Keratinocyte (primary cell): ENCODE results near the gene C20orf202. TPM values are rescaled to one million over a fixed set of nuclear protein-coding genes. Genes with fewer than 3 reads are reported as not detected.

Source experiments
- DNase-seq: peaks from one replicate; pipeline ENCODE4 v3.0.0-alpha.2; 2011; ENCODE audit warnings: low read depth, missing footprints, low spot score
- FAIRE-seq: peaks from 2 replicates; lab custom pipeline; 2011; peaks lifted over from hg19 to GRCh38; lab: Jason Lieb, UNC
- H2AFZ ChIP-seq: 2 replicates; pipeline ENCODE4 v1.6.0; 2012; ENCODE audit warnings: low read length, control low read depth, inconsistent platforms; ENCODE audit not compliant: control insufficient read depth
- H3K27ac ChIP-seq: 2 replicates; pipeline ENCODE4 v1.5.1; 2011; ENCODE audit warnings: low read length; ENCODE audit not compliant: control insufficient read depth, insufficient read depth
- H3K27me3 ChIP-seq: 3 replicates; pipeline ENCODE4 v1.6.0; 2011; ENCODE audit warnings: low read length; ENCODE audit not compliant: control insufficient read depth, insufficient read depth; ENCODE audit errors: extremely low read depth
- H3K36me3 ChIP-seq, 2 experiments: 2 replicates in 1 of 2; 3 replicates in 1 of 2; pipeline ENCODE4 v1.5.1; 2011; ENCODE audit warnings: low read length in 2 of 2, mild to moderate bottlenecking in 1 of 2; ENCODE audit not compliant: control insufficient read depth in 2 of 2, insufficient read depth in 2 of 2; ENCODE audit errors: extremely low read depth in 1 of 2
- H3K4me1 ChIP-seq: 3 replicates; pipeline ENCODE4 v1.5.1; 2011; ENCODE audit warnings: low read length; ENCODE audit not compliant: control insufficient read depth, insufficient read depth; ENCODE audit errors: extremely low read depth
- H3K4me2 ChIP-seq: 3 replicates; pipeline ENCODE4 v1.6.0; 2011; ENCODE audit warnings: low read depth, low read length; ENCODE audit not compliant: control insufficient read depth, insufficient read depth; ENCODE audit errors: extremely low read depth
- H3K4me3 ChIP-seq, 3 experiments: fragments of 200-600 bp in 1 of 3; sonication (generic) in 1 of 3; 2 replicates in 2 of 3; 3 replicates in 1 of 3; pipeline ENCODE4 v1.5.1; 2011 to 2016; ENCODE audit warnings: low read length in 3 of 3, mild to moderate bottlenecking in 3 of 3, control low read depth in 2 of 3, inconsistent platforms in 1 of 3, low read depth in 1 of 3, mixed read lengths in 1 of 3, mixed run types in 1 of 3, moderate library complexity in 1 of 3; ENCODE audit not compliant: control insufficient read depth in 2 of 3, insufficient read depth in 2 of 3; ENCODE audit errors: extremely low read depth in 1 of 3
- H3K79me2 ChIP-seq: 2 replicates; pipeline ENCODE4 v1.6.0; 2012; ENCODE audit warnings: low read length; ENCODE audit not compliant: control insufficient read depth, insufficient read depth
- H3K9ac ChIP-seq: 3 replicates; pipeline ENCODE4 v1.6.0; 2011; ENCODE audit warnings: low read length; ENCODE audit not compliant: control insufficient read depth, insufficient read depth; ENCODE audit errors: extremely low read depth
- H3K9me1 ChIP-seq: 3 replicates; pipeline ENCODE4 v1.6.0; 2011; ENCODE audit warnings: low read length; ENCODE audit not compliant: control insufficient read depth, insufficient read depth; ENCODE audit errors: extremely low read depth
- H3K9me3 ChIP-seq: 2 replicates; pipeline ENCODE4 v1.5.1; 2012; ENCODE audit warnings: low read depth, low read length; ENCODE audit not compliant: control insufficient read depth
- H4K20me1 ChIP-seq: 3 replicates; pipeline ENCODE4 v1.6.0; 2011; ENCODE audit warnings: low read length; ENCODE audit not compliant: control insufficient read depth, insufficient read depth; ENCODE audit errors: extremely low read depth
- CTCF ChIP-seq, 3 experiments: IDR thresholded peaks in 1 of 3; conservative IDR thresholded peaks in 1 of 3; optimal IDR thresholded peaks in 1 of 3; 2 replicates in 2 of 3; 3 replicates in 1 of 3; pipeline versions ENCODE3 to v1.5.1; 2011; ENCODE audit warnings: low read length in 3 of 3, mild to moderate bottlenecking in 3 of 3, moderate library complexity in 2 of 3, control low read depth in 1 of 3, inconsistent platforms in 1 of 3; ENCODE audit not compliant: insufficient read depth in 2 of 3; ENCODE audit errors: extremely low read depth in 1 of 3
- EZH2 ChIP-seq: IDR thresholded peaks from one replicate; pipeline ENCODE4 v1.6.1; 2012; ENCODE audit warnings: inconsistent platforms, mild to moderate bottlenecking, low read length, moderate library complexity
- dilution Hi-C: fragments of 300-500 bp; cut with MboI; formaldehyde crosslinking; loops from one replicate; pipeline ENCODE4 v1.7.0; 2020; ENCODE audit warnings: low sequenced_read_pairs; ENCODE audit not compliant: extremely low pct_ligation_motif_present
- polyA plus RNA-seq, 5 experiments: library from polyadenylated mRNA; depleted of rRNA in 3 of 5; stranded (reverse) in 3 of 5; stranded (forward) in 1 of 5; unstranded in 1 of 5; fragments of >200 nt; gene quantifications; 1 replicate in 1 of 5; 2 replicates in 3 of 5; 3 replicates in 1 of 5; pipeline versions ENCODE4 v1.2.1 to v1.2.3, GENCODE V29; 2011 to 2012; ENCODE audit warnings: missing spikeins in 2 of 5, low read depth in 1 of 5, low replicate concordance in 1 of 5

Gene C20orf202
- polyA plus RNA-seq, 1 donor (not counting 4 experiments of a cell fraction or from before 2014, with no cell fraction given) = not detected

- Histone ChIP-seq H3K4me1 (no peaks in the 10 kb centered on the region), H4K20me1 (no peaks in the 10 kb centered on the region), H3K9me3 (no peaks in the 10 kb centered on the region), H3K9ac (no peak overlapping the region), H3K4me2 (no peak overlapping the region), H3K36me3 (no peaks in the 10 kb centered on the region), H3K27me3 (peaks cover 42% of the 10 kb centered on the region), H3K79me2 (no peaks in the 10 kb centered on the region), H3K4me3 (no peak overlapping the region), H3K9me1 (no peaks in the 10 kb centered on the region), H2AFZ (no peak overlapping the region), H3K27ac (no peak overlapping the region)
- TF ChIP-seq EZH2 (no peak), CTCF (optimal IDR thresholded peaks at IDR 0.05 in 1 of 3, IDR thresholded peaks at IDR 0.05 in 1 of 3, conservative IDR thresholded peaks at IDR 0.05 in 1 of 3; ENCODE audit: extremely low read depth in 1 of 3, insufficient read depth in 2 of 3, low read length in 3 of 3) (no peak)
- dilution Hi-C loops = no loop called here
- no peak for DNase-seq
- no peak for FAIRE-seq
Observed at GRCh38 chr20:1182106-1182505, 21.1 kb upstream of the C20orf202 start.

GRCh38 chr20:1183153-1183552 lies 20.1 kb upstream of the C20orf202 start:
- no peaks in the 10 kb centered on the region for H3K4me1 ChIP-seq
- no peaks in the 10 kb centered on the region for H3K9me3 ChIP-seq
- H3K27ac ChIP-seq = no peak overlapping the region
- DNase-seq = no peak
- no peak overlapping the region for H2AFZ ChIP-seq
- H3K79me2 ChIP-seq = no peaks in the 10 kb centered on the region
- TF ChIP-seq EZH2 (no peak), CTCF (optimal IDR thresholded peaks at IDR 0.05 in 1 of 3, IDR thresholded peaks at IDR 0.05 in 1 of 3, conservative IDR thresholded peaks at IDR 0.05 in 1 of 3; ENCODE audit: extremely low read depth in 1 of 3, insufficient read depth in 2 of 3, low read length in 3 of 3) (no peak)
- H4K20me1 ChIP-seq = no peaks in the 10 kb centered on the region
- no peak overlapping the region for H3K4me2 ChIP-seq
- H3K27me3 ChIP-seq = peaks cover 42% of the 10 kb centered on the region
- H3K9me1 ChIP-seq = no peaks in the 10 kb centered on the region
- H3K36me3 ChIP-seq = no peaks in the 10 kb centered on the region
- dilution Hi-C loops = no loop called here
- no peak for FAIRE-seq
- no peak overlapping the region for H3K4me3 ChIP-seq
- H3K9ac ChIP-seq = no peak overlapping the region
